Measurements from ENCODE around the gene OTOA.
"Not testable (repeated sequence)": the region's sequence is repeated elsewhere in the genome, so short reads cannot be mapped to it uniquely, and the experiment has no call there.

The OTOA gene

GRCh38 chr16:21708533-21709115 is 44.9 kb downstream of the OTOA start:
- peak; percentile 65 to 72 (median 65) for DNase-seq
- Histone ChIP-seq H3K4me1 (ENCODE audit: control insufficient read depth, insufficient read depth, low read length, poor library complexity, severe bottlenecking) (no peaks in the 10 kb centered on the region), H3K36me3 (ENCODE audit: control insufficient read depth, insufficient read depth, low read length) (no peaks in the 10 kb centered on the region), H3K27ac (ENCODE audit: insufficient read depth, low read length, poor library complexity, severe bottlenecking) (no peak overlapping the region), H3K9me3 (ENCODE audit: control insufficient read depth, low read length) (no peaks in the 10 kb centered on the region), H3K4me3 (ENCODE audit: insufficient read depth, low read depth, low read length, poor library complexity, severe bottlenecking) (no peak overlapping the region), H3K27me3 (replicated peaks; ENCODE audit: control insufficient read depth, insufficient read depth, low read length, poor library complexity, severe bottlenecking) (no peaks in the 10 kb centered on the region)

GRCh38 chr16:21710938-21711337 is 47.2 kb downstream of the OTOA start:
- H3K36me3 ChIP-seq (ENCODE audit: control insufficient read depth, insufficient read depth, low read length): no peaks in the 10 kb centered on the region
- H3K27me3 ChIP-seq (replicated peaks; ENCODE audit: control insufficient read depth, insufficient read depth, low read length, poor library complexity, severe bottlenecking): no peaks in the 10 kb centered on the region
- H3K9me3 ChIP-seq (ENCODE audit: control insufficient read depth, low read length): no peaks in the 10 kb centered on the region
- H3K4me3 ChIP-seq (ENCODE audit: insufficient read depth, low read depth, low read length, poor library complexity, severe bottlenecking): no peak overlapping the region
- no peak overlapping the region for H3K27ac ChIP-seq (ENCODE audit: insufficient read depth, low read length, poor library complexity, severe bottlenecking)
- DNase-seq: no peak
- no peaks in the 10 kb centered on the region for H3K4me1 ChIP-seq (ENCODE audit: control insufficient read depth, insufficient read depth, low read length, poor library complexity, severe bottlenecking)

- Histone ChIP-seq H3K4me1 (ENCODE audit: control insufficient read depth, insufficient read depth, low read length, poor library complexity, severe bottlenecking) (no peaks in the 10 kb centered on the region), H3K9me3 (ENCODE audit: control insufficient read depth, low read length) (no peaks in the 10 kb centered on the region), H3K27ac (ENCODE audit: insufficient read depth, low read length, poor library complexity, severe bottlenecking) (no peak overlapping the region), H3K27me3 (replicated peaks; ENCODE audit: control insufficient read depth, insufficient read depth, low read length, poor library complexity, severe bottlenecking) (no peaks in the 10 kb centered on the region), H3K36me3 (ENCODE audit: control insufficient read depth, insufficient read depth, low read length) (no peaks in the 10 kb centered on the region), H3K4me3 (ENCODE audit: insufficient read depth, low read depth, low read length, poor library complexity, severe bottlenecking) (no peak overlapping the region)
- DNase-seq: no peak
Measured at GRCh38 chr16:21713549-21714368, 50.0 kb downstream of the OTOA start.

- H3K4me3 ChIP-seq (ENCODE audit: insufficient read depth, low read depth, low read length, poor library complexity, severe bottlenecking); DNase-seq; H3K27ac ChIP-seq (ENCODE audit: insufficient read depth, low read length, poor library complexity, severe bottlenecking); H3K9me3 ChIP-seq (ENCODE audit: control insufficient read depth, low read length); H3K27me3 ChIP-seq (replicated peaks; ENCODE audit: control insufficient read depth, insufficient read depth, low read length, poor library complexity, severe bottlenecking); H3K36me3 ChIP-seq (ENCODE audit: control insufficient read depth, insufficient read depth, low read length); H3K4me1 ChIP-seq (ENCODE audit: control insufficient read depth, insufficient read depth, low read length, poor library complexity, severe bottlenecking): not testable (repeated sequence)
Measured at GRCh38 chr16:21714369-21714618, 50.5 kb downstream of the OTOA start.

GRCh38 chr16:21717608-21718007 is 53.8 kb downstream of the OTOA start:
- Histone ChIP-seq H3K9me3 (ENCODE audit: control insufficient read depth, low read length) (no peaks in the 10 kb centered on the region), H3K36me3 (ENCODE audit: control insufficient read depth, insufficient read depth, low read length) (no peaks in the 10 kb centered on the region), H3K4me3 (ENCODE audit: insufficient read depth, low read depth, low read length, poor library complexity, severe bottlenecking) (no peak overlapping the region), H3K27ac (ENCODE audit: insufficient read depth, low read length, poor library complexity, severe bottlenecking) (no peak overlapping the region), H3K4me1 (ENCODE audit: control insufficient read depth, insufficient read depth, low read length, poor library complexity, severe bottlenecking) (no peaks in the 10 kb centered on the region), H3K27me3 (replicated peaks; ENCODE audit: control insufficient read depth, insufficient read depth, low read length, poor library complexity, severe bottlenecking) (no peaks in the 10 kb centered on the region)
- no peak for DNase-seq

- H3K4me1 ChIP-seq (ENCODE audit: control insufficient read depth, insufficient read depth, low read length, poor library complexity, severe bottlenecking): no peaks in the 10 kb centered on the region
- no peak for DNase-seq
- H3K27ac ChIP-seq (ENCODE audit: insufficient read depth, low read length, poor library complexity, severe bottlenecking): no peak overlapping the region
- H3K27me3 ChIP-seq (replicated peaks; ENCODE audit: control insufficient read depth, insufficient read depth, low read length, poor library complexity, severe bottlenecking): no peaks in the 10 kb centered on the region
- H3K4me3 ChIP-seq (ENCODE audit: insufficient read depth, low read depth, low read length, poor library complexity, severe bottlenecking): no peak overlapping the region
- no peaks in the 10 kb centered on the region for H3K36me3 ChIP-seq (ENCODE audit: control insufficient read depth, insufficient read depth, low read length)
- H3K9me3 ChIP-seq (ENCODE audit: control insufficient read depth, low read length): no peaks in the 10 kb centered on the region
Measured at GRCh38 chr16:21719283-21719682, 55.5 kb downstream of the OTOA start.

- no peaks in the 10 kb centered on the region for H3K4me1 ChIP-seq (ENCODE audit: control insufficient read depth, insufficient read depth, low read length, poor library complexity, severe bottlenecking)
- H3K4me3 ChIP-seq (ENCODE audit: insufficient read depth, low read depth, low read length, poor library complexity, severe bottlenecking): no peak overlapping the region
- no peak for DNase-seq
- no peaks in the 10 kb centered on the region for H3K27me3 ChIP-seq (replicated peaks; ENCODE audit: control insufficient read depth, insufficient read depth, low read length, poor library complexity, severe bottlenecking)
- no peaks in the 10 kb centered on the region for H3K9me3 ChIP-seq (ENCODE audit: control insufficient read depth, low read length)
- H3K27ac ChIP-seq (ENCODE audit: insufficient read depth, low read length, poor library complexity, severe bottlenecking): no peak overlapping the region
- no peaks in the 10 kb centered on the region for H3K36me3 ChIP-seq (ENCODE audit: control insufficient read depth, insufficient read depth, low read length)
Measured at GRCh38 chr16:21720533-21720932, 56.8 kb downstream of the OTOA start.

- Histone ChIP-seq H3K27ac (ENCODE audit: insufficient read depth, low read length, poor library complexity, severe bottlenecking) (no peak overlapping the region), H3K27me3 (replicated peaks; ENCODE audit: control insufficient read depth, insufficient read depth, low read length, poor library complexity, severe bottlenecking) (no peaks in the 10 kb centered on the region), H3K4me1 (ENCODE audit: control insufficient read depth, insufficient read depth, low read length, poor library complexity, severe bottlenecking) (no peaks in the 10 kb centered on the region), H3K36me3 (ENCODE audit: control insufficient read depth, insufficient read depth, low read length) (no peaks in the 10 kb centered on the region), H3K4me3 (ENCODE audit: insufficient read depth, low read depth, low read length, poor library complexity, severe bottlenecking) (no peak overlapping the region), H3K9me3 (ENCODE audit: control insufficient read depth, low read length) (no peaks in the 10 kb centered on the region)
- DNase-seq: no peak
Measured at GRCh38 chr16:21722771-21723455, 59.1 kb downstream of the OTOA start.

GRCh38 chr16:21723532-21723931 is 59.8 kb downstream of the OTOA start:
- Histone ChIP-seq H3K4me1 (ENCODE audit: control insufficient read depth, insufficient read depth, low read length, poor library complexity, severe bottlenecking) (no peaks in the 10 kb centered on the region), H3K36me3 (ENCODE audit: control insufficient read depth, insufficient read depth, low read length) (no peaks in the 10 kb centered on the region), H3K9me3 (ENCODE audit: control insufficient read depth, low read length) (no peaks in the 10 kb centered on the region), H3K27me3 (replicated peaks; ENCODE audit: control insufficient read depth, insufficient read depth, low read length, poor library complexity, severe bottlenecking) (no peaks in the 10 kb centered on the region), H3K27ac (ENCODE audit: insufficient read depth, low read length, poor library complexity, severe bottlenecking) (no peak overlapping the region), H3K4me3 (ENCODE audit: insufficient read depth, low read depth, low read length, poor library complexity, severe bottlenecking) (no peak overlapping the region)
- DNase-seq: no peak

- Histone ChIP-seq H3K27me3 (replicated peaks; ENCODE audit: control insufficient read depth, insufficient read depth, low read length, poor library complexity, severe bottlenecking) (no peaks in the 10 kb centered on the region), H3K4me1 (ENCODE audit: control insufficient read depth, insufficient read depth, low read length, poor library complexity, severe bottlenecking) (no peaks in the 10 kb centered on the region), H3K36me3 (ENCODE audit: control insufficient read depth, insufficient read depth, low read length) (no peaks in the 10 kb centered on the region), H3K9me3 (ENCODE audit: control insufficient read depth, low read length) (no peaks in the 10 kb centered on the region), H3K27ac (ENCODE audit: insufficient read depth, low read length, poor library complexity, severe bottlenecking) (no peak overlapping the region), H3K4me3 (ENCODE audit: insufficient read depth, low read depth, low read length, poor library complexity, severe bottlenecking) (no peak overlapping the region)
- DNase-seq: no peak
Measured at GRCh38 chr16:21727344-21727743, 63.6 kb downstream of the OTOA start.
